GM21737 (cell line): Measurements from ENCODE around the gene ATOSB.
"Not testable (repeated sequence)": the region's sequence is repeated elsewhere in the genome, so short reads cannot be mapped to it uniquely, and the experiment has no call there.

ENCODE experiments used
- ATAC-seq: cut with Tn5 transposase; IDR thresholded peaks from one replicate; pipeline ENCODE4 v1.9.1; 2021; ENCODE audit warnings: mild to moderate bottlenecking, moderate library complexity; ENCODE audit not compliant: unreplicated experiment

The ATOSB gene

GRCh38 chr9:35115680-35116538 lies at the start of gene ATOSB:
Gene ATOSB (minus strand): TSS chr9:35115862. CDS start chr9:35108274, 7,588 bp downstream.
- peak; percentile 52 for ATAC-seq

- no peak for ATAC-seq
These were observed 49.0 kb upstream of the ATOSB start for GRCh38 chr9:35164711-35165110.

GRCh38 chr9:35163413-35163812 lies 47.8 kb upstream of the ATOSB start:
- ATAC-seq = no peak

GRCh38 chr9:35162605-35163315 lies 47.1 kb upstream of the ATOSB start:
- no peak for ATAC-seq

GRCh38 chr9:35161713-35162604 lies 46.3 kb upstream of the ATOSB start, which contains the start of gene UNC13B:
Gene UNC13B (plus strand): TSS chr9:35162009. CDS start chr9:35162284, 275 bp downstream.
- no peak for ATAC-seq

- ATAC-seq = no peak
These were observed 43.0 kb upstream of the ATOSB start for GRCh38 chr9:35158501-35159280.

GRCh38 chr9:35157836-35158235 lies 42.2 kb upstream of the ATOSB start:
- ATAC-seq = not testable (repeated sequence)

GRCh38 chr9:35156781-35157180 lies 41.1 kb upstream of the ATOSB start:
- no peak for ATAC-seq

GRCh38 chr9:35152926-35153325 lies 37.3 kb upstream of the ATOSB start:
- no peak for ATAC-seq

- not testable (repeated sequence) for ATAC-seq
These were observed 32.4 kb upstream of the ATOSB start for GRCh38 chr9:35147941-35148563.

GRCh38 chr9:35142037-35142436 lies 26.4 kb upstream of the ATOSB start:
- ATAC-seq = no peak

- ATAC-seq = no peak
These were observed 24.4 kb upstream of the ATOSB start for GRCh38 chr9:35140093-35140492.

- ATAC-seq = no peak
These were observed 21.2 kb upstream of the ATOSB start for GRCh38 chr9:35136866-35137265.

- no peak for ATAC-seq
These were observed 20.3 kb upstream of the ATOSB start for GRCh38 chr9:35135988-35136387.

- ATAC-seq = no peak
These were observed 19.3 kb upstream of the ATOSB start for GRCh38 chr9:35134920-35135319.

GRCh38 chr9:35116898-35117551 lies 1.4 kb upstream of the ATOSB start:
- ATAC-seq = peak; percentile 40

- ATAC-seq = no peak
These were observed 856 bp upstream of the ATOSB start for GRCh38 chr9:35116539-35116897.

GRCh38 chr9:35114840-35115628 lies 628 bp downstream of the ATOSB start:
- ATAC-seq = no peak
